H1 (cell line): ENCODE data around the gene PMEPA1.

Source experiments
- CEBPB ChIP-seq: IDR thresholded peaks from 2 replicates; pipeline ENCODE4 v1.6.1; 2012; ENCODE audit warnings: low read depth, low read length
- CREB1 ChIP-seq: IDR thresholded peaks from 2 replicates; pipeline ENCODE4 v1.6.1; 2012; ENCODE audit warnings: inconsistent platforms
- CTCF ChIP-seq, 3 experiments: IDR thresholded peaks; 1 replicate in 2 of 3; 2 replicates in 1 of 3; pipeline versions ENCODE4 v1.5.1 to v1.6.1; 2011; ENCODE audit warnings: low read length in 3 of 3, mild to moderate bottlenecking in 3 of 3, inconsistent platforms in 2 of 3, low read depth in 1 of 3, moderate library complexity in 1 of 3; ENCODE audit not compliant: insufficient read depth in 1 of 3; ENCODE audit errors: control extremely low read depth in 1 of 3
- MAX ChIP-seq: IDR thresholded peaks from 2 replicates; pipeline ENCODE4 v1.6.1; 2012; ENCODE audit warnings: inconsistent platforms
- RAD21 ChIP-seq, 2 experiments: IDR thresholded peaks in 1 of 2; conservative IDR thresholded peaks in 1 of 2; 2 replicates each; pipeline ENCODE4 v1.6.1; 2011; ENCODE audit warnings: low read depth in 2 of 2, low read length in 2 of 2, improper control_type of control experiment in 1 of 2, inconsistent platforms in 1 of 2, mild to moderate bottlenecking in 1 of 2, moderate library complexity in 1 of 2
- SP2 ChIP-seq: IDR thresholded peaks from 2 replicates; pipeline ENCODE4 v1.6.1; 2012; ENCODE audit warnings: mild to moderate bottlenecking, low read length, inconsistent platforms

- TF ChIP-seq MAX (no peak), CTCF (IDR thresholded peaks at IDR 0.05; ENCODE audit: control extremely low read depth in 1 of 3, insufficient read depth in 1 of 3, low read depth in 1 of 3, low read length in 3 of 3) (no peak), CEBPB (no peak), RAD21 (IDR thresholded peaks at IDR 0.05 in 1 of 2, conservative IDR thresholded peaks at IDR 0.05 in 1 of 2; ENCODE audit: low read depth in 2 of 2, low read length in 2 of 2) (no peak), CREB1 (no peak), SP2 (no peak)
These were observed 98.1 kb downstream of the PMEPA1 start for GRCh38 chr20:57611586-57612311.
